Keratinocyte (primary cell): Measurements from ENCODE around the gene MARS1. TPM values are rescaled to one million over a fixed set of nuclear protein-coding genes. Genes with fewer than 3 reads are reported as not detected.

Experiments
- DNase-seq: peaks from one replicate; pipeline ENCODE4 v3.0.0-alpha.2; 2011; ENCODE audit warnings: low read depth, missing footprints, low spot score
- FAIRE-seq: peaks from 2 replicates; lab custom pipeline; 2011; peaks lifted over from hg19 to GRCh38; lab: Jason Lieb, UNC
- H2AFZ ChIP-seq: 2 replicates; pipeline ENCODE4 v1.6.0; 2012; ENCODE audit warnings: low read length, control low read depth, inconsistent platforms; ENCODE audit not compliant: control insufficient read depth
- H3K27ac ChIP-seq: 2 replicates; pipeline ENCODE4 v1.5.1; 2011; ENCODE audit warnings: low read length; ENCODE audit not compliant: control insufficient read depth, insufficient read depth
- H3K27me3 ChIP-seq: 3 replicates; pipeline ENCODE4 v1.6.0; 2011; ENCODE audit warnings: low read length; ENCODE audit not compliant: control insufficient read depth, insufficient read depth; ENCODE audit errors: extremely low read depth
- H3K36me3 ChIP-seq, 2 experiments: 2 replicates in 1 of 2; 3 replicates in 1 of 2; pipeline ENCODE4 v1.5.1; 2011; ENCODE audit warnings: low read length in 2 of 2, mild to moderate bottlenecking in 1 of 2; ENCODE audit not compliant: control insufficient read depth in 2 of 2, insufficient read depth in 2 of 2; ENCODE audit errors: extremely low read depth in 1 of 2
- H3K4me1 ChIP-seq: 3 replicates; pipeline ENCODE4 v1.5.1; 2011; ENCODE audit warnings: low read length; ENCODE audit not compliant: control insufficient read depth, insufficient read depth; ENCODE audit errors: extremely low read depth
- H3K4me2 ChIP-seq: 3 replicates; pipeline ENCODE4 v1.6.0; 2011; ENCODE audit warnings: low read depth, low read length; ENCODE audit not compliant: control insufficient read depth, insufficient read depth; ENCODE audit errors: extremely low read depth
- H3K4me3 ChIP-seq, 3 experiments: fragments of 200-600 bp in 1 of 3; sonication (generic) in 1 of 3; 2 replicates in 2 of 3; 3 replicates in 1 of 3; pipeline ENCODE4 v1.5.1; 2011 to 2016; ENCODE audit warnings: low read length in 3 of 3, mild to moderate bottlenecking in 3 of 3, control low read depth in 2 of 3, inconsistent platforms in 1 of 3, low read depth in 1 of 3, mixed read lengths in 1 of 3, mixed run types in 1 of 3, moderate library complexity in 1 of 3; ENCODE audit not compliant: control insufficient read depth in 2 of 3, insufficient read depth in 2 of 3; ENCODE audit errors: extremely low read depth in 1 of 3
- H3K79me2 ChIP-seq: 2 replicates; pipeline ENCODE4 v1.6.0; 2012; ENCODE audit warnings: low read length; ENCODE audit not compliant: control insufficient read depth, insufficient read depth
- H3K9ac ChIP-seq: 3 replicates; pipeline ENCODE4 v1.6.0; 2011; ENCODE audit warnings: low read length; ENCODE audit not compliant: control insufficient read depth, insufficient read depth; ENCODE audit errors: extremely low read depth
- H3K9me1 ChIP-seq: 3 replicates; pipeline ENCODE4 v1.6.0; 2011; ENCODE audit warnings: low read length; ENCODE audit not compliant: control insufficient read depth, insufficient read depth; ENCODE audit errors: extremely low read depth
- H3K9me3 ChIP-seq: 2 replicates; pipeline ENCODE4 v1.5.1; 2012; ENCODE audit warnings: low read depth, low read length; ENCODE audit not compliant: control insufficient read depth
- H4K20me1 ChIP-seq: 3 replicates; pipeline ENCODE4 v1.6.0; 2011; ENCODE audit warnings: low read length; ENCODE audit not compliant: control insufficient read depth, insufficient read depth; ENCODE audit errors: extremely low read depth
- CTCF ChIP-seq, 3 experiments: IDR thresholded peaks in 1 of 3; conservative IDR thresholded peaks in 1 of 3; optimal IDR thresholded peaks in 1 of 3; 2 replicates in 2 of 3; 3 replicates in 1 of 3; pipeline versions ENCODE3 to v1.5.1; 2011; ENCODE audit warnings: low read length in 3 of 3, mild to moderate bottlenecking in 3 of 3, moderate library complexity in 2 of 3, control low read depth in 1 of 3, inconsistent platforms in 1 of 3; ENCODE audit not compliant: insufficient read depth in 2 of 3; ENCODE audit errors: extremely low read depth in 1 of 3
- EZH2 ChIP-seq: IDR thresholded peaks from one replicate; pipeline ENCODE4 v1.6.1; 2012; ENCODE audit warnings: inconsistent platforms, mild to moderate bottlenecking, low read length, moderate library complexity
- dilution Hi-C: fragments of 300-500 bp; cut with MboI; formaldehyde crosslinking; loops from one replicate; pipeline ENCODE4 v1.7.0; 2020; ENCODE audit warnings: low sequenced_read_pairs; ENCODE audit not compliant: extremely low pct_ligation_motif_present
- polyA plus RNA-seq, 5 experiments: library from polyadenylated mRNA; depleted of rRNA in 3 of 5; stranded (reverse) in 3 of 5; stranded (forward) in 1 of 5; unstranded in 1 of 5; fragments of >200 nt; gene quantifications; 1 replicate in 1 of 5; 2 replicates in 3 of 5; 3 replicates in 1 of 5; pipeline versions ENCODE4 v1.2.1 to v1.2.3, GENCODE V29; 2011 to 2012; ENCODE audit warnings: missing spikeins in 2 of 5, low read depth in 1 of 5, low replicate concordance in 1 of 5

MARS1 gene
- polyA plus RNA-seq, 1 donor (not counting 4 experiments of a cell fraction or from before 2014, with no cell fraction given): 125 TPM

GRCh38 chr12:57514720-57515407, 27.0 kb downstream of the MARS1 start:
- peaks cover 13% of the 10 kb centered on the region for H3K4me1 ChIP-seq
- no peak for TF ChIP-seq CTCF (optimal IDR thresholded peaks at IDR 0.05 in 1 of 3, IDR thresholded peaks at IDR 0.05 in 1 of 3, conservative IDR thresholded peaks at IDR 0.05 in 1 of 3; ENCODE audit: extremely low read depth in 1 of 3, insufficient read depth in 2 of 3, low read length in 3 of 3)
- TF ChIP-seq EZH2: no peak
- H3K4me2 ChIP-seq: no peak overlapping the region
- no peak overlapping the region for H3K9ac ChIP-seq
- no peaks in the 10 kb centered on the region for H3K9me1 ChIP-seq
- H2AFZ ChIP-seq: no peak overlapping the region
- FAIRE-seq (no peak), DNase-seq (no peak)
- H3K4me3 ChIP-seq: no peak overlapping the region
- H3K79me2 ChIP-seq: peaks cover 18% of the 10 kb centered on the region
- H3K27ac ChIP-seq: no peak overlapping the region
- peaks cover 43 to 66% of the 10 kb centered on the region in 2 experiments for H3K36me3 ChIP-seq
- H3K27me3 ChIP-seq: no peaks in the 10 kb centered on the region
- H3K9me3 ChIP-seq: no peaks in the 10 kb centered on the region
- H4K20me1 ChIP-seq: peaks cover 23% of the 10 kb centered on the region
- dilution Hi-C loops: no loop called here

- FAIRE-seq (no peak), DNase-seq (no peak)
- Histone ChIP-seq H3K4me1 (peaks cover 12% of the 10 kb centered on the region), H3K4me3 (no peak overlapping the region), H3K9me3 (no peaks in the 10 kb centered on the region), H3K27me3 (no peaks in the 10 kb centered on the region), H3K79me2 (peaks cover 21% of the 10 kb centered on the region), H4K20me1 (peaks cover 19% of the 10 kb centered on the region), H3K27ac (no peak overlapping the region), H3K9ac (no peak overlapping the region), H3K9me1 (no peaks in the 10 kb centered on the region), H3K4me2 (no peak overlapping the region), H2AFZ (no peak overlapping the region), H3K36me3 (peaks cover 43 to 68% of the 10 kb centered on the region in 2 experiments)
- TF ChIP-seq EZH2 (no peak), CTCF (optimal IDR thresholded peaks at IDR 0.05 in 1 of 3, IDR thresholded peaks at IDR 0.05 in 1 of 3, conservative IDR thresholded peaks at IDR 0.05 in 1 of 3; ENCODE audit: extremely low read depth in 1 of 3, insufficient read depth in 2 of 3, low read length in 3 of 3) (no peak)
- dilution Hi-C loops: no loop called here
Observed at GRCh38 chr12:57515408-57515933, 27.6 kb downstream of the MARS1 start.
